Esophagus squamous epithelium (tissue), 5 donors: Measurements from ENCODE around the gene TMCC2. TPM values are rescaled to one million over a fixed set of nuclear protein-coding genes. Genes with fewer than 3 reads are reported as not detected.
"Not testable (repeated sequence)": the region's sequence is repeated elsewhere in the genome, so short reads cannot be mapped to it uniquely, and the experiment has no call there.

Source experiments
- DNase-seq: peaks from one replicate; lab custom pipeline; 2025; lab: John Stamatoyannopoulos, UW
- H3K27ac ChIP-seq, 4 donors: fragments of 200-600 bp; sonication (generic); one replicate each; pipeline ENCODE4 v1.5.1; 2016 to 2019; ENCODE audit warnings: mild to moderate bottlenecking in 1 of 4
- H3K27me3 ChIP-seq, 4 donors: fragments of 200-600 bp; sonication (generic); 1 replicate in 3 of 4; 2 replicates in 1 of 4; pipeline versions ENCODE4 v1.5.1 to v1.6.0; 2017 to 2021; ENCODE audit warnings: antibody characterized with exemption in 1 of 4
- H3K36me3 ChIP-seq, 3 donors: fragments of 200-600 bp; sonication (generic); one replicate each; pipeline ENCODE4 v1.5.1; 2016 to 2019
- H3K4me1 ChIP-seq, 3 donors: fragments of 200-600 bp; sonication (generic); one replicate each; pipeline ENCODE4 v1.5.1; 2017 to 2019
- H3K4me3 ChIP-seq, 4 donors: fragments of 200-600 bp; sonication (generic); 1 replicate in 3 of 4; 2 replicates in 1 of 4; pipeline ENCODE4 v1.5.1; 2016 to 2019; ENCODE audit warnings: mild to moderate bottlenecking in 2 of 4, moderate library complexity in 1 of 4
- H3K9me3 ChIP-seq, 3 donors: fragments of 200-600 bp; sonication (generic); one replicate each; pipeline ENCODE4 v1.5.1; 2016 to 2019
- POLR2A ChIP-seq, 4 donors: fragments of 450-650 bp; IDR thresholded peaks; one replicate each; pipeline ENCODE4 v1.6.1; 2017; ENCODE audit warnings: antibody characterized with exemption in 4 of 4, mild to moderate bottlenecking in 4 of 4, moderate library complexity in 3 of 4
- WGBS, 2 donors: methylation state at CpG; one replicate each; pipeline ENCODE4 v1.1.5; 2018; 5-methylcytosine and 5-hydroxymethylcytosine counted together
- intact Hi-C: fragments of 100-400 bp; cut with DNase I; formaldehyde crosslinking; loops from one replicate; pipeline ENCODE4 v1.15.0; 2022
- total RNA-seq, 4 donors: library from RNA; depleted of rRNA; stranded (reverse); fragments of >200 nt; gene quantifications; one replicate each; pipeline ENCODE4 v1.1.0, GENCODE V29; 2016
- TF ChIP-seq, protein P1 (sequence below), 6 experiments: fragments of 450-650 bp in 4 of 6; fragments of 200-600 bp in 2 of 6; sonication (generic) in 2 of 6; IDR thresholded peaks; one replicate each; pipeline ENCODE4 v1.5.1; 2016 to 2019; ENCODE audit warnings: antibody characterized with exemption in 6 of 6, mild to moderate bottlenecking in 4 of 6, moderate library complexity in 4 of 6
- donor health status: DM: yes; HTN: yes; CAD: no.

TMCC2 gene
- total RNA-seq, 4 donors from 2014 or later: 0.76 to 1.9 (median 0.91) TPM

- WGBS, 2 donors: 0% methylated on average over 4 of the region's 15 CpGs
- peak overlapping the region; percentile 41 to 73 (median 58) for H3K4me3 ChIP-seq
- no peak for DNase-seq
Observed at GRCh38 chr1:205229399-205229871, 1.7 kb downstream of the TMCC2 start.

DNA sequence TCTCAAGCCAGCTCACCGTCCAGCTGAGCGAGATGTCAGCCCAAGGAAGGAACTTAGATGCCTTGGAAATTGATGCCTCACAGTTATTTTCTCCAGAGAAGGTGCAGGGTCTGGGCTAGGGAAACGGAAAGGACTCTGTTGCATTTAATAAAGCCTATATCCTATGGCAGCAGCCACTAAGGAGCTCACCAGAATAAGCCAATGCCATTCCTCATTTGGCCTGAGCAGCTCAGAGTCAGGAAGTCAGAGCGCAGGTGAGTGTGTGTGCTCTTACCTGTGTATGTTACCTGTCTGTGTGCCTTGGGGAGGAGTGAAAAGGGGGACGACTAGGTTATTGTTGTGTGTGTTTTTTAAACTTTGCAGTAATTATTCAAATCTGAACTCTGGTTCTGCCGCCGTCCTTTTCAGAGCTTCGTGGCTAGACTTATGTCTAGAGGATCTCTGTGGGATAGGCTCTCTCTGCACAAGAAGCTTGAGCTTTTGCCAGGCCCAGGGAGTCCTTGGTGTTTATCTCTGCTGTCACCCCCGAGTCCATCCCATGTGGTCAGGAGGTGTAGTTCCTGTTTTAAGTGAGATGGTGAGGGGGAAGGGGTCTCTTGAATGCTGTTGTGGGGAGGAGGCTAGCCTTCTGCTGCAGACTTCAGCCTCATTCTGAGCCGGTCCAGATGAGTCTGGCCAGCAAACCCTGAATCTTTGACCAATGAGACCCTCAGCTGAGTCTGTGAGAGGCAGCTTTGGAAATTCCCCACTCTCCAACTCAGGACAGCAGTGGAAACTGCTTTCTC is 2.4 kb downstream of the TMCC2 start:
- Histone ChIP-seq H3K27me3 (no peaks in the 10 kb centered on the region), H3K27ac (peak overlapping the region in 2 of 4 donors; percentile 11 to 51), H3K4me1 (peaks cover 23 to 51% (median 28%) of the 10 kb centered on the region in 3 donors), H3K4me3 (peak overlapping the region in 2 of 4 donors; percentile 57 to 73), H3K36me3 (no peaks in the 10 kb centered on the region), H3K9me3 (no peaks in the 10 kb centered on the region)
- no peak for TF ChIP-seq POLR2A (IDR thresholded peaks at IDR 0.05)
- DNase-seq: no peak
- intact Hi-C loops: no loop called here
- 42 to 52% methylated on average over 7 to 9 of the region's 10 CpGs for WGBS, 2 donors

More at GRCh38 chr1:205229399-205229871, 1.7 kb downstream of the TMCC2 start:
- H3K36me3 ChIP-seq: no peaks in the 10 kb centered on the region
- no peaks in the 10 kb centered on the region for H3K27me3 ChIP-seq
- H3K4me1 ChIP-seq: peaks cover 23 to 46% (median 28%) of the 10 kb centered on the region in 3 donors
- H3K9me3 ChIP-seq: no peaks in the 10 kb centered on the region
- TF ChIP-seq POLR2A (IDR thresholded peaks at IDR 0.05): no peak
- TF ChIP-seq, protein P1, sequence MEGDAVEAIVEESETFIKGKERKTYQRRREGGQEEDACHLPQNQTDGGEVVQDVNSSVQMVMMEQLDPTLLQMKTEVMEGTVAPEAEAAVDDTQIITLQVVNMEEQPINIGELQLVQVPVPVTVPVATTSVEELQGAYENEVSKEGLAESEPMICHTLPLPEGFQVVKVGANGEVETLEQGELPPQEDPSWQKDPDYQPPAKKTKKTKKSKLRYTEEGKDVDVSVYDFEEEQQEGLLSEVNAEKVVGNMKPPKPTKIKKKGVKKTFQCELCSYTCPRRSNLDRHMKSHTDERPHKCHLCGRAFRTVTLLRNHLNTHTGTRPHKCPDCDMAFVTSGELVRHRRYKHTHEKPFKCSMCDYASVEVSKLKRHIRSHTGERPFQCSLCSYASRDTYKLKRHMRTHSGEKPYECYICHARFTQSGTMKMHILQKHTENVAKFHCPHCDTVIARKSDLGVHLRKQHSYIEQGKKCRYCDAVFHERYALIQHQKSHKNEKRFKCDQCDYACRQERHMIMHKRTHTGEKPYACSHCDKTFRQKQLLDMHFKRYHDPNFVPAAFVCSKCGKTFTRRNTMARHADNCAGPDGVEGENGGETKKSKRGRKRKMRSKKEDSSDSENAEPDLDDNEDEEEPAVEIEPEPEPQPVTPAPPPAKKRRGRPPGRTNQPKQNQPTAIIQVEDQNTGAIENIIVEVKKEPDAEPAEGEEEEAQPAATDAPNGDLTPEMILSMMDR (IDR thresholded peaks at IDR 0.05): peak in 2 of 6 experiments; percentile 8 to 26
- intact Hi-C loops: no loop called here
- peak overlapping the region in 2 of 4 donors; percentile 11 to 51 for H3K27ac ChIP-seq

DNA sequence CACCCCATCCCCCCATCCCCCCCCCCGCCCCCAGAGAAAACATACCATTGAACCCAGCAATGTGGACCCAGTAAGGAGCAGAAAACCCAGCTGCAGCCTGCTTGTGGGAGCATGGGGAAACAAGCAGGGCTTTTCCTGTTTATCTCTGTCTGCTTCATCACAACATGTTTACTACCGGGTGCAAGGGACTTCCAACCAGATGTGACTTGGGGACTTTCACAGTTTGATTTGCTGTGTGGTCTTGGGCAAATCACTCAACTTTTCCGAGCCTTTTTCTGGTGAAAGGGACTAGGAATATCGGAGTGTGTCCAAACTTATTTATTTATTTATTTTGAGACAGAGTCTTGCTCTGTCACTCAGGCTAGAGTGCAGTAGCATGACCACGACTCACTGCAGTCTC is 3.2 kb downstream of the TMCC2 start:
- H3K27me3 ChIP-seq: no peaks in the 10 kb centered on the region
- H3K36me3 ChIP-seq: no peaks in the 10 kb centered on the region
- no peak overlapping the region for H3K27ac ChIP-seq
- intact Hi-C loops: no loop called here
- H3K4me3 ChIP-seq: no peak overlapping the region
- 78 to 95% methylated on average over 4 to 5 of the region's 5 CpGs for WGBS, 2 donors
- DNase-seq: no peak
- no peaks in the 10 kb centered on the region for H3K9me3 ChIP-seq
- H3K4me1 ChIP-seq: peaks cover 23 to 54% (median 28%) of the 10 kb centered on the region in 3 donors
- TF ChIP-seq, protein P1 (IDR thresholded peaks at IDR 0.05): no peak
- no peak for TF ChIP-seq POLR2A (IDR thresholded peaks at IDR 0.05)

DNA sequence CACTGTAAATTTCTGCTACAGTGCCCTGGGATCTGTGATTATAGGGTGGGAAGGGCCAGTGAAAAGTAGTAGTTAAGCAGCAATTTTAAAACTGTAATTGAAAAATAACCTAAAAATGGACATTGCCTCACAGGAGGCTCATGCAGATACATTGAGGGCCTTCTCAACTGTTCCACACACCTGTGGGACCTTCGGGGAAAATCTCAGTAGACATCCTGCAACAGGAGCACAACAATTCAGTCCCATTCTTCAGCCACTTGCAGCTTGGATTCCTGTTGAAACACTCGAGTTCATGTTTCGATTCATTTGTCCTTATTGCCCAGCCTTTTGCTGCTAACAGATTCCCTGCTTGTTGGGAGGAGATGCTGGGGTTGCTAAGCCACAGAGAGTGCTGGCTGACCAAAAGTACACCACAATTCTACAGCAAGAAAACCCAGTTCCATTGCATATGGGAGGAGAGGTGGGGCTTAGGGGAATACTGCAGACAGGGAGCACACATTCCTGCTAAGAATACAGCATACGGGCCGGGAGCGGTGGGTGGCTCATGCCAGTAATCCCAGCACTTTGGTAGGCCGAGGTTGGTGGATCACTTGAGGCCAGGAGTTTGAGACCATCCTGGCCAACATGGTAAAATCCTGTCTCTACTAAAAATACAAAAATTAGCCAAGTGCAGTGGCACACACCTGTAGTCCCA is 4.5 kb downstream of the TMCC2 start:
- no peaks in the 10 kb centered on the region for H3K9me3 ChIP-seq
- H3K36me3 ChIP-seq: no peaks in the 10 kb centered on the region
- H3K27ac ChIP-seq: no peak overlapping the region
- DNase-seq: no peak
- no peak overlapping the region for H3K4me3 ChIP-seq
- intact Hi-C loops: no loop called here
- WGBS, 2 donors: 80 to 92% methylated on average over 5 to 7 of the region's 7 CpGs
- no peak for TF ChIP-seq POLR2A (IDR thresholded peaks at IDR 0.05)
- TF ChIP-seq, protein P1 (IDR thresholded peaks at IDR 0.05): no peak
- no peaks in the 10 kb centered on the region for H3K27me3 ChIP-seq
- peaks cover 14 to 41% (median 22%) of the 10 kb centered on the region in 3 donors for H3K4me1 ChIP-seq

- H3K36me3 ChIP-seq: no peaks in the 10 kb centered on the region
- TF ChIP-seq POLR2A (IDR thresholded peaks at IDR 0.05): no peak
- TF ChIP-seq, protein P1 (IDR thresholded peaks at IDR 0.05): no peak
- no peak overlapping the region for H3K27ac ChIP-seq
- 52 to 66% methylated on average over 3 of the region's 3 CpGs for WGBS, 2 donors
- no peaks in the 10 kb centered on the region for H3K9me3 ChIP-seq
- no peaks in the 10 kb centered on the region for H3K27me3 ChIP-seq
- intact Hi-C loops: no loop called here
- H3K4me3 ChIP-seq: no peak overlapping the region
- peaks cover 13 to 37% (median 17%) of the 10 kb centered on the region in 3 donors for H3K4me1 ChIP-seq
- DNase-seq: no peak
Observed at GRCh38 chr1:205232945-205233397, 5.2 kb downstream of the TMCC2 start.

DNA sequence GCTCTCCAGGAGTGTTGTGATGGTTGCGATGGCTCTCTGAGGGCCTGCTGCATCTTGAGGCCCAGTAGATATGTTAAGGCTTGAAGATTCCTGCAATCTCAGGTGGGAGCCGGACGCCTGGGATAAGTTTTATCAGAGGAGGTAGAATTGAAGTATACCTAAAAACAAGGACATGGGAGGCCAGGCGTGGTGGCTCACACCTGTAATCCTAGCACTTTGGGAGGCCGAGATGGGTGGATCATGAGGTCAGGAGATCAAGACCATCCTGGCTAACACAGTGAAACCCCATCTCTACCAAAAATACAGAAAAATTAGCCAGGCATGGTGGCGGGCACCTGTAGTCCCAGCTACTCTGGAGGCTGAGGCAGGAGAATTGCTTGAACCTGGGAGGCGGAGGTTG is 6.2 kb downstream of the TMCC2 start:
- H3K27me3 ChIP-seq, DNase-seq, H3K9me3 ChIP-seq, H3K36me3 ChIP-seq, H3K27ac ChIP-seq, intact Hi-C loops, H3K4me3 ChIP-seq: not testable (repeated sequence)
- WGBS, 2 donors: 91 to 94% methylated on average over 7 of the region's 7 CpGs
- H3K4me1 ChIP-seq: peaks cover 7 to 26% (median 10%) of the 10 kb centered on the region in 3 donors
